SKM-1 (cell line): ENCODE measurements around the gene MCM3AP.

ENCODE experiments used
- DNase-seq: peaks from one replicate; lab custom pipeline; 2025; ENCODE audit not compliant: unreplicated experiment; lab: John Stamatoyannopoulos, UW

The MCM3AP gene

GRCh38 chr21:46285206-46285661, at the start of gene MCM3AP:
MCM3AP (minus strand) TSS chr21:46285611; CDS start chr21:46285286, 325 bp downstream.
- no peak for DNase-seq

- no peak for DNase-seq
These were observed 49.1 kb upstream of the MCM3AP start for GRCh38 chr21:46334351-46335140.

- DNase-seq = no peak
These were observed 44.4 kb upstream of the MCM3AP start for GRCh38 chr21:46329796-46330195.

GRCh38 chr21:46328151-46328550, 42.7 kb upstream of the MCM3AP start:
- no peak for DNase-seq

GRCh38 chr21:46327711-46328110, 42.3 kb upstream of the MCM3AP start:
- DNase-seq = no peak

GRCh38 chr21:46326110-46326703, 40.8 kb upstream of the MCM3AP start:
- DNase-seq = no peak

GRCh38 chr21:46325073-46325912, 39.9 kb upstream of the MCM3AP start:
- DNase-seq = peak; percentile 17

GRCh38 chr21:46324390-46325072, 39.1 kb upstream of the MCM3AP start:
- DNase-seq = peak; percentile 43

- peak; percentile 93 for DNase-seq
These were observed 38.4 kb upstream of the MCM3AP start, which contains the start of the genes C21orf58 and PCNT for GRCh38 chr21:46323710-46324389. C21orf58 (minus strand) TSS chr21:46323870; CDS start chr21:46322738, 1,132 bp downstream. PCNT (plus strand) TSS chr21:46324156; CDS start chr21:46324229, 73 bp downstream.

- DNase-seq = peak; percentile 4
These were observed 37.9 kb upstream of the MCM3AP start for GRCh38 chr21:46323227-46323709.

GRCh38 chr21:46322351-46323226, 37.2 kb upstream of the MCM3AP start:
- DNase-seq = no peak

- DNase-seq = no peak
These were observed 35.0 kb upstream of the MCM3AP start for GRCh38 chr21:46320331-46320801.

- no peak for DNase-seq
These were observed 33.8 kb upstream of the MCM3AP start for GRCh38 chr21:46319186-46319585.

- no peak for DNase-seq
These were observed 33.0 kb upstream of the MCM3AP start for GRCh38 chr21:46318464-46318845.

- no peak for DNase-seq
These were observed 32.5 kb upstream of the MCM3AP start for GRCh38 chr21:46317710-46318463.

- no peak for DNase-seq
These were observed 31.4 kb upstream of the MCM3AP start for GRCh38 chr21:46316708-46317324.

GRCh38 chr21:46314441-46315020, 29.1 kb upstream of the MCM3AP start:
- DNase-seq = no peak
